Heart left ventricle (tissue), 13 donors: ENCODE measurements around the gene SSTR4.

Experiments used
- POLR2A ChIP-seq, 2 donors: fragments of 450-650 bp; IDR thresholded peaks; one replicate each; pipeline ENCODE4 v1.6.1; 2017; ENCODE audit warnings: antibody characterized with exemption in 2 of 2, mild to moderate bottlenecking in 2 of 2, moderate library complexity in 2 of 2
- TF ChIP-seq, protein P1 (sequence below), 12 donors: fragments of 200-600 bp; sonication (generic) in 4 of 12; IDR thresholded peaks; one replicate each; pipeline versions ENCODE4 v1.5.0 to v1.8.0; 2018 to 2022; ENCODE audit warnings: antibody characterized with exemption in 12 of 12, mild to moderate bottlenecking in 5 of 12
- donor health status: ischemic (EF 13 %, LVEDD 7.1; RV severe dilation, severe dysfunction).
- donor health status: DM: no; HTN: yes; CAD: no.
- donor health status: DM: no; HTN: no; CAD: no.
- donor health status: ischemic (EF 25% LVEDD 6.9; RV normal size, moderate dysfunction).
- donor health status: ischemic (EF 25% LVEDD 5.7; RV mildly dilated, moderate dysfunction).
- donor health status: ischemic (EF 35%, LVEDD 5.7; RV mildly dilated, moderate dysfunction).
- donor health status: nonischemic (EF 11% LVEDD 7.7; RV severe dilation, severe dysfunction).
- donor health status: DM: yes; HTN: yes; CAD: no.
- donor health status: PGD.
- donor health status: ischemic (EF 29% LVEDD 5.4; RV normal size, mild dysfunction).
- donor health status: nonischemic (EF 23%, LVEDD 6.1; RV moderate dilation, normal function).

DNA sequence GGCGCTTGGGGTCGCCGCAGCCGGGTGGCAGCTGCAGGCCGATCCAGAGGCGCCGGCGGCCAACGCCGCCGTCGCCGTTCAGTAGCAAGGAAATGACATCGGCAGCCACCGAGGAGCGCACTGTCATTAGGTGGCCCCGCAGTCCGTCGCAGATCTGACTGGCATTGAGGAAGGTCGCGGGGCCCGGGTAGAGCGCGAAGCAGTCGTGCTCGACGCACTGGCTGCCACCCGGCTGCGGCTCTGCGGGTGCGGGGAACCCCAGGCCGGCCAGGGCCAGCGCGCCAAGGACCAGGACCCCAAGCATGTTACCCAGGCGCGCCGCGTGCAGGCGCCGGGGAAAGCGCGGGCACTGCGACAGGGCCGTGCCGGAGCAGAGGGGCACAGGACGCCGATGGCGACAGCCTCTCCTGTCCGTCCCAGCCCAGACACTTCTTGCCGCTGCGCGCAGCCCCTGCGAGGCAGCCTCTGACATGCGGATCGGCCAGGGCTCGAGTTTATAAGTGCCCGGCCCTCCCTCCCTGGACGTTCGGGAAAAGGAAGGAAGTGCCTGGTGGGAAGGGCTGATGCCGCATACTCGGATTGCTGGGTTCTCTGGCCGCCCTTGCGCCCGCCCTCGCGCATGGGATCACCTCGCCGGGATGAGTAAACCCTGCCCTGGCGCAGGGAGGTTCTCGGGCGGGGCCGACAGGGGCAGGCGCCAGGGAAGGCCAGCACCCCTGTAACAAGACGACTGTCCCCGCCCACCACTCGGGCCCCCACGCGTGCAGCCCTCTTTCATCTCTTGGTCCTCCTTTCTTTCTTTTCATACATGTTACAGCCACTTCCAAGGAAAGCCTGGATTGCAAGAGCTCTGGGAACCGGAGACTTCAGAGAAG, 14.3 kb downstream of the SSTR4 start, which contains the start of gene THBD:
- TF ChIP-seq, protein P1, sequence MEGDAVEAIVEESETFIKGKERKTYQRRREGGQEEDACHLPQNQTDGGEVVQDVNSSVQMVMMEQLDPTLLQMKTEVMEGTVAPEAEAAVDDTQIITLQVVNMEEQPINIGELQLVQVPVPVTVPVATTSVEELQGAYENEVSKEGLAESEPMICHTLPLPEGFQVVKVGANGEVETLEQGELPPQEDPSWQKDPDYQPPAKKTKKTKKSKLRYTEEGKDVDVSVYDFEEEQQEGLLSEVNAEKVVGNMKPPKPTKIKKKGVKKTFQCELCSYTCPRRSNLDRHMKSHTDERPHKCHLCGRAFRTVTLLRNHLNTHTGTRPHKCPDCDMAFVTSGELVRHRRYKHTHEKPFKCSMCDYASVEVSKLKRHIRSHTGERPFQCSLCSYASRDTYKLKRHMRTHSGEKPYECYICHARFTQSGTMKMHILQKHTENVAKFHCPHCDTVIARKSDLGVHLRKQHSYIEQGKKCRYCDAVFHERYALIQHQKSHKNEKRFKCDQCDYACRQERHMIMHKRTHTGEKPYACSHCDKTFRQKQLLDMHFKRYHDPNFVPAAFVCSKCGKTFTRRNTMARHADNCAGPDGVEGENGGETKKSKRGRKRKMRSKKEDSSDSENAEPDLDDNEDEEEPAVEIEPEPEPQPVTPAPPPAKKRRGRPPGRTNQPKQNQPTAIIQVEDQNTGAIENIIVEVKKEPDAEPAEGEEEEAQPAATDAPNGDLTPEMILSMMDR (IDR thresholded peaks at IDR 0.05), result no peak
- peak in 1 of 2 donors; percentile 82 for TF ChIP-seq POLR2A (IDR thresholded peaks at IDR 0.05)
